HCT116 (cell line): ENCODE data around the gene TTC29. TPM values are rescaled to one million over a fixed set of nuclear protein-coding genes. Genes with fewer than 3 reads are reported as not detected.
"Not testable (repeated sequence)": the region's sequence is repeated elsewhere in the genome, so short reads cannot be mapped to it uniquely, and the experiment has no call there.

Source experiments
- ATAC-seq: fragments of 200-7000 bp; cut with Tn5 transposase; 2 replicates; pipeline ENCODE4 v1.9.1; 2020; ENCODE audit warnings: mild to moderate bottlenecking, moderate library complexity
- BruUV-seq: library from RNA; stranded (reverse); fragments of 400-500 nt; replicated peaks from 2 replicates; lab custom pipeline; 2021; lab: Mats Ljungman, UMichigan
- CTCF ChIA-PET: fragments of 300-600 bp; sonication (Branson Sonifier 250); formaldehyde crosslinking; loops from one replicate; lab custom pipeline; 2021; ENCODE audit warnings: antibody characterized with exemption; lab: Charles Lee
- POLR2A ChIA-PET: fragments of 300-600, 350-600 bp; sonication (Branson Sonifier 250); formaldehyde crosslinking; loops from one replicate; lab custom pipeline; 2021; ENCODE audit warnings: antibody characterized with exemption; lab: Charles Lee
- RAD21 ChIA-PET, 2 experiments: fragments of 300-600 bp; sonication (Branson Sonifier 250); formaldehyde crosslinking; loops; one replicate each; lab custom pipeline; 2023; ENCODE audit warnings: low total read pairs in 2 of 2; ENCODE audit not compliant: uncharacterized antibody in 2 of 2, unreplicated experiment in 2 of 2, low non-redundant PET in 1 of 2; lab: Charles Lee
- DNase-seq: peaks from one replicate; pipeline ENCODE4 v3.0.0-alpha.2; 2010; ENCODE audit warnings: low read depth, low spot score
- H2AFZ ChIP-seq: fragments of 200-600 bp; shearing (Covaris generic), sonication (generic); 2 replicates; pipeline ENCODE4 v1.6.1; 2017; ENCODE audit warnings: low read depth, mixed run types, mixed read lengths, antibody characterized with exemption, low read length; ENCODE audit not compliant: poor library complexity, severe bottlenecking
- H3K27ac ChIP-seq: 2 replicates; pipeline ENCODE4 v1.5.1; 2012; ENCODE audit warnings: low read depth, low read length
- H3K27me3 ChIP-seq: fragments of 200-600 bp; sonication (generic); 2 replicates; pipeline ENCODE4 v1.6.1; 2016; ENCODE audit warnings: mixed run types, low read length, mixed read lengths; ENCODE audit not compliant: insufficient read depth
- H3K36me3 ChIP-seq, 2 experiments: fragments of 200-500 bp in 1 of 2; fragments of 200-600 bp in 1 of 2; sonication (Bioruptor generic) in 1 of 2; sonication (generic) in 1 of 2; 2 replicates each; pipeline versions ENCODE4 v1.5.1 to v1.6.1; 2014 to 2016; ENCODE audit warnings: low read length in 2 of 2, inconsistent platforms in 1 of 2, mixed read lengths in 1 of 2, mixed run types in 1 of 2; ENCODE audit not compliant: insufficient read depth in 2 of 2, control insufficient read depth in 1 of 2
- H3K4me1 ChIP-seq, 2 experiments: fragments of 200-600 bp in 1 of 2; sonication (generic) in 1 of 2; 2 replicates each; pipeline versions ENCODE4 v1.5.1 to v1.6.1; 2012 to 2017; ENCODE audit warnings: low read length in 2 of 2, inconsistent platforms in 1 of 2, mild to moderate bottlenecking in 1 of 2, mixed read lengths in 1 of 2, mixed run types in 1 of 2, moderate library complexity in 1 of 2; ENCODE audit not compliant: insufficient read depth in 2 of 2, control insufficient read depth in 1 of 2
- H3K4me2 ChIP-seq: fragments of 200-600 bp; sonication (generic); 2 replicates; pipeline ENCODE4 v1.6.1; 2017; ENCODE audit warnings: mixed run types, low read length, mixed read lengths
- H3K4me3 ChIP-seq, 2 experiments: fragments of 200-600 bp in 1 of 2; sonication (generic) in 1 of 2; replicated peaks in 1 of 2; 2 replicates each; pipeline ENCODE4 v1.5.1; 2011 to 2016; ENCODE audit warnings: low read length in 2 of 2, control low read depth in 1 of 2, low read depth in 1 of 2, mild to moderate bottlenecking in 1 of 2, mixed read lengths in 1 of 2, mixed run types in 1 of 2
- H3K79me2 ChIP-seq: fragments of 200-600 bp; sonication (generic); 2 replicates; pipeline ENCODE4 v1.6.1; 2017; ENCODE audit warnings: mild to moderate bottlenecking, mixed run types, low read length, moderate library complexity, mixed read lengths; ENCODE audit not compliant: insufficient read depth
- H3K9ac ChIP-seq: fragments of 200-600 bp; sonication (generic); 2 replicates; pipeline ENCODE4 v1.6.1; 2016; ENCODE audit warnings: low read length, mixed read lengths
- H3K9me2 ChIP-seq: fragments of 200-600 bp; sonication (generic), shearing (Covaris generic); 2 replicates; pipeline ENCODE4 v1.6.1; 2017; ENCODE audit warnings: mixed run types, mild to moderate bottlenecking, moderate library complexity; ENCODE audit not compliant: insufficient read depth
- H3K9me3 ChIP-seq, 2 experiments: fragments of 200-500 bp in 1 of 2; fragments of 200-600 bp in 1 of 2; sonication (Bioruptor generic) in 1 of 2; sonication (generic) in 1 of 2; 2 replicates each; pipeline ENCODE4 v1.6.1; 2014 to 2017; ENCODE audit warnings: low read length in 2 of 2, mixed read lengths in 2 of 2, inconsistent platforms in 1 of 2, low read depth in 1 of 2, mild to moderate bottlenecking in 1 of 2, mixed run types in 1 of 2, moderate library complexity in 1 of 2; ENCODE audit not compliant: control insufficient read depth in 1 of 2, insufficient read depth in 1 of 2
- H4K20me1 ChIP-seq: fragments of 200-600 bp; sonication (generic), shearing (Covaris generic); 2 replicates; pipeline ENCODE4 v1.6.1; 2017; ENCODE audit warnings: mixed run types, mild to moderate bottlenecking, moderate library complexity; ENCODE audit not compliant: insufficient read depth
- CEBPB ChIP-seq: IDR thresholded peaks from 2 replicates; pipeline ENCODE4 v1.6.1; 2012; ENCODE audit warnings: low read depth
- FOSL1 ChIP-seq: IDR thresholded peaks from 2 replicates; pipeline ENCODE4 v1.6.1; 2012; ENCODE audit warnings: low read depth
- POLR2A ChIP-seq: IDR thresholded peaks from 2 replicates; pipeline ENCODE4 v1.7.0; 2011; ENCODE audit warnings: borderline replicate concordance; ENCODE audit not compliant: insufficient read depth, insufficient read length; ENCODE audit errors: extremely low read depth
- POLR2AphosphoS5 ChIP-seq: IDR thresholded peaks from 2 replicates; pipeline ENCODE4 v1.6.1; 2011; ENCODE audit warnings: mild to moderate bottlenecking, low read depth, low read length, moderate library complexity
- RAD21 ChIP-seq: IDR thresholded peaks from 2 replicates; pipeline ENCODE4 v1.6.1; 2012; ENCODE audit warnings: low read depth, mild to moderate bottlenecking
- SIN3A ChIP-seq: IDR thresholded peaks from 2 replicates; pipeline ENCODE4 v1.6.1; 2012; ENCODE audit warnings: low read depth
- SRF ChIP-seq: IDR thresholded peaks from 2 replicates; pipeline ENCODE4 v1.6.1; 2012; ENCODE audit warnings: low read depth
- intact Hi-C: fragments of 100-400 bp; cut with micrococcal nuclease; formaldehyde crosslinking; loops from 2 replicates; pipeline ENCODE4 v1.10.0; 2022
- total RNA-seq: library from RNA; stranded (reverse); gene quantifications from one replicate; pipeline ENCODE4 v1.2.1, GENCODE V29; 2021; ENCODE audit not compliant: unreplicated experiment
- TF ChIP-seq, protein P1 (sequence below), 3 experiments: fragments of 200-600 bp in 1 of 3; sonication (generic) in 1 of 3; IDR thresholded peaks in 2 of 3; conservative IDR thresholded peaks in 1 of 3; 2 replicates each; pipeline ENCODE4 v1.5.1; 2012 to 2017; ENCODE audit warnings: low read depth in 2 of 3, low read length in 2 of 3, antibody characterized with exemption in 1 of 3, borderline replicate concordance in 1 of 3, control low read depth in 1 of 3, mild to moderate bottlenecking in 1 of 3, mixed read lengths in 1 of 3, mixed run types in 1 of 3, moderate library complexity in 1 of 3; ENCODE audit not compliant: insufficient read depth in 1 of 3
- TF ChIP-seq, protein P2 (sequence below): IDR thresholded peaks from 2 replicates; pipeline ENCODE4 v1.6.1; 2012
- TF ChIP-seq, protein P3 (sequence below): IDR thresholded peaks from 2 replicates; pipeline ENCODE4 v1.6.1; 2012; ENCODE audit warnings: low read depth

The TTC29 gene
- total RNA-seq, 1 experiment from 2014 or later, result not detected

DNA sequence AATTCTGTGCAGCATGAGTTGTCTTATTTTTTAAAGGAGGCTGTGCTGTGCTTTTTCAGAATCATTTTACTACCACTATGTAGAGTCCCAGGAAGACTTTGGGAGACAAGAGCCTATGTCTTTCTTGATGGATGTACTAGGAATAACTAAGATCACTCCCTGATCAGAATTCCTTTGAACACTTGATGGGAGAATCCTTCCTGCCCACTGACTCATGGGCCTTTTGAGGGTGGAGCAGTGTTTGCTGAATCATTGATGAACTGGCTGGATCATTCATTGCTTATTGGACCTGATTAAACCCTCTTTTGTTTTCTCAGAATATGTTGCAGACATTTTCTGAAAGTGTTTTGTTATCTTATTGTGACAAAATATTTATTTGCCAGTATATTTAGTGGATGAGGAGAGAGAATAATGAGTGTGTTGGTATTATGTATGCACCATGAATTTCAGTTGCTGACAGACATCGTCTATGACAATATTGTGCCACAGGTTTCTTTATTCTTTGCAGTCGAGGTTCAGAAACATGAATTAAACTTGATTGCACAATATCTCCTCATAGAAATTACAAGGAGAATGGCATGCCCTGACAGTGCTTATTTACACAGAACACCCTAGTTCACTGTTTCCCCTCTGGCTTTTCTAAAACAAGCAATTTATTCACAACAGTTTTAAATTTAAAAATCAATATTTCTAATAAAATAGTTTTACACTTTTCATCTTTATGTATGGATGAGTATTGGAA, 270.7 kb downstream of the TTC29 start:
- BruUV-seq, result no TSS peak
- no peak for DNase-seq
- no peak for ATAC-seq
- TF ChIP-seq SRF (no peak), POLR2A (no peak), CEBPB (no peak), FOSL1 (no peak), POLR2AphosphoS5 (no peak), SIN3A (no peak), RAD21 (no peak)
- TF ChIP-seq, protein P1, sequence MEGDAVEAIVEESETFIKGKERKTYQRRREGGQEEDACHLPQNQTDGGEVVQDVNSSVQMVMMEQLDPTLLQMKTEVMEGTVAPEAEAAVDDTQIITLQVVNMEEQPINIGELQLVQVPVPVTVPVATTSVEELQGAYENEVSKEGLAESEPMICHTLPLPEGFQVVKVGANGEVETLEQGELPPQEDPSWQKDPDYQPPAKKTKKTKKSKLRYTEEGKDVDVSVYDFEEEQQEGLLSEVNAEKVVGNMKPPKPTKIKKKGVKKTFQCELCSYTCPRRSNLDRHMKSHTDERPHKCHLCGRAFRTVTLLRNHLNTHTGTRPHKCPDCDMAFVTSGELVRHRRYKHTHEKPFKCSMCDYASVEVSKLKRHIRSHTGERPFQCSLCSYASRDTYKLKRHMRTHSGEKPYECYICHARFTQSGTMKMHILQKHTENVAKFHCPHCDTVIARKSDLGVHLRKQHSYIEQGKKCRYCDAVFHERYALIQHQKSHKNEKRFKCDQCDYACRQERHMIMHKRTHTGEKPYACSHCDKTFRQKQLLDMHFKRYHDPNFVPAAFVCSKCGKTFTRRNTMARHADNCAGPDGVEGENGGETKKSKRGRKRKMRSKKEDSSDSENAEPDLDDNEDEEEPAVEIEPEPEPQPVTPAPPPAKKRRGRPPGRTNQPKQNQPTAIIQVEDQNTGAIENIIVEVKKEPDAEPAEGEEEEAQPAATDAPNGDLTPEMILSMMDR (IDR thresholded peaks at IDR 0.05 in 2 of 3, conservative IDR thresholded peaks at IDR 0.05 in 1 of 3; ENCODE audit: borderline replicate concordance in 1 of 3, insufficient read depth in 1 of 3, low read depth in 2 of 3, low read length in 2 of 3), result no peak
- TF ChIP-seq, protein P2, sequence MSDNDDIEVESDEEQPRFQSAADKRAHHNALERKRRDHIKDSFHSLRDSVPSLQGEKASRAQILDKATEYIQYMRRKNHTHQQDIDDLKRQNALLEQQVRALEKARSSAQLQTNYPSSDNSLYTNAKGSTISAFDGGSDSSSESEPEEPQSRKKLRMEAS, result no peak
- TF ChIP-seq, protein P3, sequence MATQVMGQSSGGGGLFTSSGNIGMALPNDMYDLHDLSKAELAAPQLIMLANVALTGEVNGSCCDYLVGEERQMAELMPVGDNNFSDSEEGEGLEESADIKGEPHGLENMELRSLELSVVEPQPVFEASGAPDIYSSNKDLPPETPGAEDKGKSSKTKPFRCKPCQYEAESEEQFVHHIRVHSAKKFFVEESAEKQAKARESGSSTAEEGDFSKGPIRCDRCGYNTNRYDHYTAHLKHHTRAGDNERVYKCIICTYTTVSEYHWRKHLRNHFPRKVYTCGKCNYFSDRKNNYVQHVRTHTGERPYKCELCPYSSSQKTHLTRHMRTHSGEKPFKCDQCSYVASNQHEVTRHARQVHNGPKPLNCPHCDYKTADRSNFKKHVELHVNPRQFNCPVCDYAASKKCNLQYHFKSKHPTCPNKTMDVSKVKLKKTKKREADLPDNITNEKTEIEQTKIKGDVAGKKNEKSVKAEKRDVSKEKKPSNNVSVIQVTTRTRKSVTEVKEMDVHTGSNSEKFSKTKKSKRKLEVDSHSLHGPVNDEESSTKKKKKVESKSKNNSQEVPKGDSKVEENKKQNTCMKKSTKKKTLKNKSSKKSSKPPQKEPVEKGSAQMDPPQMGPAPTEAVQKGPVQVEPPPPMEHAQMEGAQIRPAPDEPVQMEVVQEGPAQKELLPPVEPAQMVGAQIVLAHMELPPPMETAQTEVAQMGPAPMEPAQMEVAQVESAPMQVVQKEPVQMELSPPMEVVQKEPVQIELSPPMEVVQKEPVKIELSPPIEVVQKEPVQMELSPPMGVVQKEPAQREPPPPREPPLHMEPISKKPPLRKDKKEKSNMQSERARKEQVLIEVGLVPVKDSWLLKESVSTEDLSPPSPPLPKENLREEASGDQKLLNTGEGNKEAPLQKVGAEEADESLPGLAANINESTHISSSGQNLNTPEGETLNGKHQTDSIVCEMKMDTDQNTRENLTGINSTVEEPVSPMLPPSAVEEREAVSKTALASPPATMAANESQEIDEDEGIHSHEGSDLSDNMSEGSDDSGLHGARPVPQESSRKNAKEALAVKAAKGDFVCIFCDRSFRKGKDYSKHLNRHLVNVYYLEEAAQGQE, result no peak
- Histone ChIP-seq H3K9ac (no peak overlapping the region), H2AFZ (no peak overlapping the region), H3K9me2 (no peaks in the 10 kb centered on the region), H3K4me2 (no peak overlapping the region), H3K36me3 (no peaks in the 10 kb centered on the region), H3K4me1 (no peaks in the 10 kb centered on the region), H4K20me1 (no peaks in the 10 kb centered on the region), H3K9me3 (no peaks in the 10 kb centered on the region), H3K27ac (no peak overlapping the region), H3K4me3 (no peak overlapping the region), H3K27me3 (peaks cover 5% of the 10 kb centered on the region; the same call in 1 of the 2 replicates), H3K79me2 (no peaks in the 10 kb centered on the region)
- ChIA-PET RAD21 (no interaction called here), POLR2A (no interaction called here), CTCF (no interaction called here)
- intact Hi-C loops, result no loop called here

DNA sequence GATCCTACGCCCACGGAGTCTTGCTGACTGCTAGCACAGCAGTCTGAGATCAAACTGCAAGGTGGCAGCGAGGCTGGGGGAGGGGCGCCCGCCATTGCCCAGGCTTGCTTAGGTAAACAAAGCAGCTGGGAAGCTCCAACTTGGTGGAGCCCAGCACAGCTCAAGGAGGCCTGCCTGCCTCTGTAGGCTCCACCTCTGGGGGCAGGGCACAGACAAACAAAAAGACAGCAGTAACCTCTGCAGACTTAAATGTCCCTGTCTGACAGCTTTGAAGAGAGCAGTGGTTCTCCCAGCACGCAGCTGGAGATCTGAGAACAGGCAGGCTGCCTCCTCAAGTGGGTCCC, 281.7 kb downstream of the TTC29 start:
- not testable (repeated sequence) for ATAC-seq

More for the DNA sequence above, 281.7 kb downstream of the TTC29 start:
- intact Hi-C loops, H3K9me3 ChIP-seq, H3K27me3 ChIP-seq, H3K4me3 ChIP-seq, H3K9ac ChIP-seq, RAD21 ChIA-PET, H2AFZ ChIP-seq, CTCF ChIA-PET, H3K4me2 ChIP-seq, H4K20me1 ChIP-seq, DNase-seq, H3K9me2 ChIP-seq, BruUV-seq, POLR2A ChIA-PET, H3K36me3 ChIP-seq, H3K27ac ChIP-seq, H3K4me1 ChIP-seq, H3K79me2 ChIP-seq: not testable (repeated sequence)
